GM18507 (cell line): ENCODE data around the gene BCAS4.
"Not testable (repeated sequence)": the region's sequence is repeated elsewhere in the genome, so short reads cannot be mapped to it uniquely, and the experiment has no call there.

ENCODE experiments used
- DNase-seq: peaks from one replicate; pipeline ENCODE4 v3.0.0; 2011; ENCODE audit warnings: low read depth; ENCODE audit not compliant: insufficient read length; ENCODE audit errors: extremely low spot score
- FAIRE-seq: peaks from 2 replicates; lab custom pipeline; 2011; peaks lifted over from hg19 to GRCh38; lab: Jason Lieb, UNC

The BCAS4 gene, protein sequence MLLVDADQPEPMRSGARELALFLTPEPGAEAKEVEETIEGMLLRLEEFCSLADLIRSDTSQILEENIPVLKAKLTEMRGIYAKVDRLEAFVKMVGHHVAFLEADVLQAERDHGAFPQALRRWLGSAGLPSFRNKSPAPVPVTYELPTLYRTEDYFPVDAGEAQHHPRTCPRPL

DNA sequence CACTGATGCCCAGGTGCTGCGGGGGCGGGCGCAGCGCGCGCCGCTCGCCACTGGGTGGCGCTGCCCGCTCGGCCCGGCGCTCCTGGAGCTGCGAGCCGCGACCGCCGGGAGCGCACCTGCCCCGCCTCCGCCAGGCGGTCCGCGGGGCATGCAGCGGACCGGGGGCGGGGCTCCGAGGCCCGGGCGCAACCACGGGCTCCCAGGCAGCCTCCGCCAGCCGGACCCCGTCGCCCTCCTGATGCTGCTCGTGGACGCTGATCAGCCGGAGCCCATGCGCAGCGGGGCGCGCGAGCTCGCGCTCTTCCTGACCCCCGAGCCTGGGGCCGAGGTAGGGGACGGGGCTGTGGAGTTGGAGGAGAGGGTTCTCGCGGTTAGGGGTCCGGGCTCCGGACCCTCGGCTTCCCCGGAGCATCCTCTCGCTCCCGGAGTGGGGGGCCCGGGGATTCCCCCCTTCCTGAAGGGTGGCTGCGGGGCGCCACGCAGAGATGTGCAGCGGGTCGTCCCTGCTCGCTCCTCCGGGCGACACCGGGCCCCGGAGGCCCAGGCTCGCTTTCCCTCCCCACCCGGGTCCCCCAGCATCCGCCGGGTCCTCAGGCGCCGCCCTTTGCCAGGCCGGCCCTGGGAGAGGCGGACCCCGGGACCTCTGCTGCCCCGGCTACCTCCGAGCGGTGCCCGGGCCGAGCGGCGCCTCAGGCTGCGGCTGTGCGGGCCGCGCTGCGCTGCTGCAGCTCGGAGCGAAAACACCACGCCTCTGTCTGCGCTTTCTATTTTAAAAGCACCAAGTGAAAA is at the start of gene BCAS4:
Gene BCAS4, plus strand, starts transcription at position 216 of the 789 bp plus-strand sequence. Its CDS starts 23 bp downstream, at position 239.
- FAIRE-seq = peak; percentile 58
- peak; percentile 77 for DNase-seq

DNA sequence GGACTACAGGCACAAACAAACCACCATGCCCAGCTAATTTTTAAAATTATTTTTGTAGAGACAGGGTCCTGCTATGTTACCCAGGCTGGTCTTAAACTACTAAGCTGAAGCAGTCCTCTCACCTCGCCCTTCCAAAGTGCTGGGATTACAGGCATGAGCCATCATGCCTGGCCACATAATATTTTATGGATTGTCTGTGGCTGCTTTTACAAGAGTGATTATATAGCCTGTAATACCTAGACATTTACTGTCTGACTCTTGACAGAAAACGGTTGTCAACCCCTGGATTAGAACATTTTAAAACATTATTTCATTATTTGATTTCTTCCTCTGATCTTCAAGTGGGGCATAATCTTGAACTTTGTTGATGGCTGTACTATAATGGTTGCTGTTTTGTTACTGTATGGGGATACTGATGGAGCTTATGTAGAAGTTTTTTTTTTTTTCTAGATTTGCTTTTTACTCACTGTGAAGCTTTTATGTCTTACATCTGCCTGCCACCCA is 49.2 kb upstream of the BCAS4 start:
- no peak for FAIRE-seq

DNA sequence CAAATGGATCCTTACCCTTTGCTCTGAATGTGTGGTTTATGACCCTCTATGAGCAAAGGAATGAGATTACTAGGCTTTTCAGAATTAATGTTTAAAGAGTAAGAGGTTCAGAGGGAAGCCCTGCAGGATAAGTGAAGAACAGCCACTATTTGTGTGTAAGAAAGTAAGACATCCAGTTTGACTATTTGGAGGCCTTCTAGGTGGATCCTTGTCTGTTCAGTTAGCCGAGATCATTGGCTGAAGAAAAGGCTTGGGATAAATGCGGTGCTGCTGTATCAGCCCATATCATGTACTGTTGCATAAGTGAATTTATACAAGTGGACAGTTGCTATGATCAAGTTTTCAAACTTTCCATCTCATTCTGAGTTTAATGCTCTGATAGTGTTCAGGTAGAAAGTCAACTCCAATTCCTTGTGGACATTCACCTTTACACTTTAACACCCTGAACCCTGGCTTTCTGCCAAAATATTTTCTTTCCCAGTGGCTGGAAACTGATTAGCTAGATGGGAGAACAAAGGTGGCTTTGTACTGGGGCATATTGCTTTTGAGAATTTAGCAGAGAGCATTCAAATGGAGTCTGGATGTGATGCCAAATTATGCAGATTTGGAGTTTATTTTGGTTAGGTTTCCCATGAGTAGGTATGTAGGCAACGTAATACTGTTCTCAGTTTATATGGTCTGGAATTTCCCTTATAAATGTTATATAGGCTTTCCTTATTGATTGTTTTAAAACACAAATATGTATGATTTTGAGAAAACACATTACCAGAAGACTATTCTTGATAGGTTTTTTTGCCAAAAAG is 48.5 kb upstream of the BCAS4 start:
- DNase-seq = no peak
- FAIRE-seq = no peak

More for the DNA sequence above, 49.2 kb upstream of the BCAS4 start:
- DNase-seq = no peak

DNA sequence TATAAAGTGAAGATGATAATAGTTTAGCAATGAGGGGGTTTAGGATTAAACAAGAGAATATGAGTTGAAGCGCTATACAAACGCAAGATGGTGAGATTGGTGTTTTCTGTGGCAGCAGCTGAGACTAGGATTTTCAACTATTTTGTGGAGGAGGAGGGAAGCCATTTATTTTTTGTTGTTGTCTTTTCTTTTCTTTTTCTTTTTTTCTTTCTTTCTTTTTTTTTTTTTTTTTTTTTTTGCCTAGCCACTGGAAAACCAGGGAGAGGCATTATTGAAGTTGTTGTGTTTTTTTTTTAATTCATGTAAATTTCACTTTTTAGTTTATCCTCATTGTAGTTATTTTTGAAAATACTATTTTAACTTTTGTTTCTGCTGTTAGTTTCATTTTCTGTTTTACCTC is 47.6 kb upstream of the BCAS4 start:
- FAIRE-seq (no peak), DNase-seq (no peak)

DNA sequence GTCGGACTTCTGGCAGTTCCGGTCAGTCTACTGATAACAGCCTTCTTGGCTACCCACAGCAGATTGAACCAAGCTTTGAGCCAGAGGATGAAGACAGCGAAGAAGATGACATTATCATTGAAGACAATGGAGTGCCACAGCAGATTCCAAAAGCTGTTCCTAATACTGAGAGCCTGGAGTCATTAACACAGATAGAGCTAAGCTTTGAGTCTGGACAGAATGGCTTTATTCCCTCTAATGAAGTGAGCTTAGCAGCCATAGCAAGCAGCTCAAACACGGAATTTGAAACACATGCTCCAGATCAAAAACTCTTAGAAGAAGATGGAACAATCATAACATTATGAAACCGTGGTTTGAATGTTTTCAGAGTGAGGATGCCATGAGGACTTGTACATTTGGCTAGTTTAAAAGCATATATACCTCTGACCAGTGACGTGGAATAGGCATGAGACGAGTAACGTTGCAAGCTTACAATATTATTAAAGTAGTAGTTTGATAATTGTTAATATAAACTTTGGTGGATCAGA is 44.7 kb upstream of the BCAS4 start:
- FAIRE-seq (no peak), DNase-seq (no peak)

DNA sequence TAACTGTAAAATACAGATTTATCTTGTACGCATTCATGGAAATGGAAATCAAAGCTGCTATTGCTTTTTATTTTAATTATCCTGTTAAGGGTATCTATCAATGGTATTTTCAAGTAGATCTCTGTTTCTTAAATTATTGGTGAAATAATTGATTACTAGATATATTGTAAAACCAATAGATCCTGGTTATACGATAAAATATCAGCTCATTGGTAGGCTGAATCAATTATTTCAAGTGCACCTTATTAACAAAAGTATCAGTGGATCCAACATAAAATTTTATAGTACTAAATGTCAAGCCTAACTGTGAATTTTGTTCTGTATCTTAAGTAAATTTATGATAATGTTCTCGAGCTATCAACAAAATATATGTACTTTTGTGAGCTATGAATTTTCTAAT is 41.7 kb upstream of the BCAS4 start:
- FAIRE-seq (no peak), DNase-seq (no peak)

DNA sequence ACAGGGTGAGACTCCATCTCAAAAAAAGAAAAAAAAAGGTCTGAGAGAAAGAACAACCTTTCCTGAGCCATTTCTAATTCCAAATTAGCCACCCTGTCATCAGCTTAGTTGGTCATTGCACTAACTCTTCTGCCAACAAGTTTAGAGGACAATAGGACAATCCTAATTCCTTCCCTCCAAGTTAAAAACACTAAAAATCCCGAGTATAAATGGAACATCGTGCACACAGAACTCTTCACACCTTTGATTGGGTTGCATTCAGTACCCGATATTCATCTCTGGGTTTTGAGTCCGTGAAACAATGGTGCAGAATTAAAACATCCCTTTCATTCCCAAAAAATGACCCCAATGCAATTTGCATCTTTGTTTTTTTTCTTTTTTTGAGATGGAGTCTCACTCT is 40.4 kb upstream of the BCAS4 start:
- DNase-seq (no peak), FAIRE-seq (no peak)

DNA sequence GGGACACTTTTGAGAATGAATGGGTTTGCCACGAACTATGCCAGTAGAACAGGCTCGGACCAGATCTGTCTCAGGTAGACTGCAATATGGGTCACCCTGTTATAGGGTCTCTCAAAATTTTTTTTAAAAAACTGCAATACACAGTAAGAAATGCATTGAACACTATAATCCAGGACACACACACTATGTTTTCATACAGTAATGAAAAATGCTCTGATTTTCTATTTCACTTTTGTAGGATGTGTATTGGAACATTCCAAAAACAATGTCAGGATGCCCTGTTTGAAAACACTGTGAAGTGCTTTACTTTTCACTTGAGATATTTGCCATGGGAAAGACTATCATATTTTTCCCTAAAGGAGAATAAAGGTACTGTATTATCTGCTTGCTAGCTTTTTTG is 38.4 kb upstream of the BCAS4 start:
- no peak for FAIRE-seq
- no peak for DNase-seq

DNA sequence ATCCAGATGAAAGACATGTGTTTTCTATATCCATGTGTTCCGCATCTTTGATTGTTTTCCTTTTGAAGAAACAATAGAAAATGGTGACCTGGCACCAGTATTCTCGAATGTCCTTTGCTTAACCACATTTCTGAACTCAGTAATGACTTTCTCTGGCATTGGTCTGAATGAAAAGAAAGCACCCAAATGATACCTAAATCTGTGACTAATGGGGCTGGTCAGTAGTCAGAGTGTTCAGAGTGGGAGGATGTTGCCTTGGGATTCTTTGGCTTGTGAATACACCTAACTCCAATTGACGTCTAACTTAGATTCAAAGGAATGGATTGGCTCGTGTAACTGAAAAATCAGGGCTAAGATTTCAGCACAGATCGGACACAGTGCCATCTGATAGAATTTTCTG is 36.4 kb upstream of the BCAS4 start:
- DNase-seq = no peak
- no peak for FAIRE-seq

DNA sequence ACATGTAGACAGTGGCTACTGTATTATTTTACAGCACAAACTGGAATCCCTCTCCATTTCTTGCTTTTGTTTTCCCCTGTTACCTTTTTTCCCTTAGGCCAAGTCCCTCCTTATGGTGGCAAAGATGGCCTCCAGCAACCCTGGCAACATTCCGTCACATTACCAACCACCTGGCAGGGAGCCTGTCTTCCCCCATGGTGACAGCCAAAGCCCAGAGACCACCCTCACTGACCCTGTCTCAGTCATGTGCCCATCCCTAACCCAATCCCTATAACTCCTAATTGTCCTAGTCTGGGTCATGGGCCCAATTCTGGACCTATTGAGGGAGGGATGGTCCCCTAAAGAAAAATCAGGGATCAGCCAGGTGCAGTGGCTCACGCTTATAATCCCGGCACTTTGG is 35.9 kb upstream of the BCAS4 start:
- DNase-seq = no peak
- FAIRE-seq = no peak

DNA sequence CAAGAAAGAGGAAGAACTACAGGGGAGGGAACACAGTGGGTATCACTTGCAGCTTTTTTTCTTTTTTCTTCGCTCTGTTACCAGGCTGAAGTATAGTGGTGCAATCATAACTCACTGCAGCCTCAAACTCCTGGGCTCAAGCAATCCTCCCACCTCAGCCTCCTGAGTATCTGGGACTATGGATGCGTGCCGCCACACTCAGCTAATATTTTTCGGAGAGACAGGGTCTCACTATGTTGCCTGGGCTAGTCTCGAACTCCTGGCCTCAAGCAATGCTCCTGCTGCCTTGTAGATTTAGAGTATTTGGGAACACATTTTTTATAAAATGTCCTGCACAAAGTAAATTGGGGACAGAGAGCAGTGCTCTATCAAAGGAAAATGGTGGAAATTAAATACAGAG is 35.2 kb upstream of the BCAS4 start:
- FAIRE-seq = no peak
- DNase-seq = no peak

DNA sequence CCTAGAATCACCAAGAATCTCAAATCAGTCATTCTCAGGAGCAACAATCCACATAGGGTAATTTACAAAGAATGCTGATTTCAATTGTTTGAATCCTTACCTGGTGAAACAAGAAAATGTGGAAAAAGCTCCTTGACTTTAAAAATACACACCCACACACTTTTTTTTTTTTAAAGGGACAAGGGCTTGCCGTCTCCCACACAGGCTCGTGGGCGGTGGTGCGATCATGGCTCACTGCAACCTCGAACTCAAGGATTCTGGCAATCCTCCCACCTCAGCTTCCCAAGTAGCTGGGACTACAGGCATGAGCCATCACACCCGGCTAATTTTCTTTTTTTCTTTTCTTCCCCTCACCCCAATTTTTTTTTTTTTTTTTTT is 32.8 kb upstream of the BCAS4 start:
- FAIRE-seq = no peak
- DNase-seq = no peak

DNA sequence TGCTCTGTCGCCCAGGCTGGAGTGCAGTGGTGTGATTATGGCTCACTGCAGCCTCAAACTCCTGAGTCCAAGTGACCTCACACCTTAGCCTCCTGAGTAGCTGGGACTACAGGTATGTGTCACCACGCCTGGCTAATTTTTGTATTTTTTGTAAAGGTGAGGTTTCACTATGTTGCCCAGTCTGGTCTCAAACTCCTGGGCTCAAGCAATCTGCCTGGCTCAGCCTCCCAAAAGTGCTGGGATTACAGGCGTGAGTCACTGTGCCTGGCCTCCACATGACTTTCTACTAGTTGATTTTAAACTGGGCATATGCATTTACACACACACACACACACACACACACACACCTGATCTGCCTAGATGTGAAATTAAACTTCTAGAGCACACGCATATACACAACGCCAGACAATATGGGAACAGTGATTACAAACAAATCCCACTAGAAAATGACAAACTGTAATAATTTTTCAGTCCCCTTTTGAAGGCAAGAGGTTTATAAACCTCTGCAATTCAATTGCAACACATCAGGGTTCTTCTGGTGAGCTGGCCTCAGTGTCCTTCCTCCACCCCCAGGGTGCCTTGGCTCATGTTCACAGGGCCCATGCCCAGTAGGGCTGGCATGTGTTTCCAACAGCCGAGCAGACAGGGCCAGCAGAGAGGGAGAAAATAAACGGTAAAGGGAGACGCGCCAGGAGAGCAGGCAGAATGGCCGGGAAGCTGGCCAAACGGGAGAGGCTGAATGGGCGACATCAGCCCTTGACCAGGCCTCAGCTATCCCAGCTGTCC is 32.2 kb upstream of the BCAS4 start:
- no peak for FAIRE-seq
- DNase-seq = no peak

DNA sequence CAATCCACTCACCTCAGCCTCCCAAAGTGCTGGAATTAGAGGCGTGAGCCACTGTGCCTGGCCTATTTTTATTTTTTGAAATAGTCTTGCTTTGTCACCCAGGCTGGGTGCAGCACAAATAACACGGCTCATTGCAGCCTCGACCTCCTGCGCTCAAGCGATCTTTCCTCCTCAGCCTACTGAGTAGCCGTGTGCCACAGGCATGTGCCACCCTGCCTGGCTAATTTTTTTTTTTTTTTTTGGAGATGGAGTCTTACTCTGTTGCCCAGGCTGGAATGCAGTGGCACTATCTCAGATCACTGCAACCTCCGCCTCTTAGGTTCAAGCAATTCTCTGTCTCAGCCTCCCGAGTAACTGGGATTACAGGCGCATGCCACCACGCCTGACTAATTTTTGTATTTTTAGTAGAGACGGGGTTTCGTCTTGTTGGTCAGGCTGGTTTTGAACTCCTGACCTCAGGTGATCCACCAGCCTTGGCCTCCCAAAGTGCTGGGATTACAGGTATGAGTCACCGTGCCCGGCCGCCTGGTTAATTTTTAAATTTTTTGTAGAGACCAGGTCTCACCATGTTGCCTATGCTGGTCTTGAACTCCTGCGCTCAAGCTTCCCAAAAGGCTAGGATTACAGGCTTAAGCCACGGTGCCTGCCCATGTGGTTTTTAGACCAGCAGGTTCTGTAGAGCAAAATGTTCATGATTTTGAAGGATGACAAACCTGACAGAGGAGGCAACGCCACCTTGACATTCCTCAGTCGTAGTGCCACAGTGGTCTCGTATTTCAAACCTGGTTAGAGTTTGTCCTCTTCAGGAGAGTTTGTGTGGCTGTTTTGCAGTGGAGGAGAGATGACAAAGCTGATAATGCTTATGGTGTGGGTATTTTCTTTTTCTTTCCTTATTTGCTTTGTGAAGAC is 31.1 kb upstream of the BCAS4 start:
- not testable (repeated sequence) for FAIRE-seq

DNA sequence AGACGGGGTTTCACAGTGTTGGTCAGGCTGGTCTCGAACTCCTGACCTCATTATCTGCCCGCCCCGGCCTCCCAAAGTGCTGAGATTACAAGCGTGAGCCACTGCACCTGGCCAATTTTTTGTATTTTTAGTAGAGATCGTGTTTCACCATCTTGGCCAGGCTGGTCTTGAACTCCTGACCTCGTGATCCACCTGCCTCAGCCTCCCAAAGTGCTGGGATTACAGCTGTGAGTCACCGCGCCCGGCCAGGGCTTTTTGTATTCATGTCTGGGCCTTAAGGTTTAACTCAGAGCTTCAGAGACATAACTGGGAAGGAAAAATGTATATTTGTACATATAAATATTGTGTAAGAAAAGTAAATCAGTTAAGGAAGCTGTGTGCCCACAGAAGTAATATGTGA is 29.6 kb upstream of the BCAS4 start:
- not testable (repeated sequence) for FAIRE-seq, DNase-seq

More for the DNA sequence above, 31.1 kb upstream of the BCAS4 start:
- DNase-seq = not testable (repeated sequence)

DNA sequence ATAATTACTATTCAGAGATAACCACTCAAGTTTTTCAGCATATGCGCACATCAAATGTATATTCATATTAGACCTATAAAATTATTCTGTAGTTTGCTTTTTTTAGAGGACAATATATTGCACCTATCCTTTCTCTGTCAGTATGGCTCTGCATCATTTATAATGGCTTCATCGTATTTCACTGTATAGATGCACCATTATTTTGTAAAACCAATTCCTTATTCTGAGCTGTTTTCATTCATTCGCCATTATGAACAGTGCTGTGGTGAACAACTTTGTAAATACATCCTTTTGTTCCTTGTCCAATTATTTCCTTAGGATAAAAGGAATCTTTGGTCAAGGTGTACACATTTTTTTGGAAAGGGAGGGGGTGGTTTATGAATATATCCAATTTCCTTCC is 29.2 kb upstream of the BCAS4 start:
- FAIRE-seq (no peak), DNase-seq (no peak)

DNA sequence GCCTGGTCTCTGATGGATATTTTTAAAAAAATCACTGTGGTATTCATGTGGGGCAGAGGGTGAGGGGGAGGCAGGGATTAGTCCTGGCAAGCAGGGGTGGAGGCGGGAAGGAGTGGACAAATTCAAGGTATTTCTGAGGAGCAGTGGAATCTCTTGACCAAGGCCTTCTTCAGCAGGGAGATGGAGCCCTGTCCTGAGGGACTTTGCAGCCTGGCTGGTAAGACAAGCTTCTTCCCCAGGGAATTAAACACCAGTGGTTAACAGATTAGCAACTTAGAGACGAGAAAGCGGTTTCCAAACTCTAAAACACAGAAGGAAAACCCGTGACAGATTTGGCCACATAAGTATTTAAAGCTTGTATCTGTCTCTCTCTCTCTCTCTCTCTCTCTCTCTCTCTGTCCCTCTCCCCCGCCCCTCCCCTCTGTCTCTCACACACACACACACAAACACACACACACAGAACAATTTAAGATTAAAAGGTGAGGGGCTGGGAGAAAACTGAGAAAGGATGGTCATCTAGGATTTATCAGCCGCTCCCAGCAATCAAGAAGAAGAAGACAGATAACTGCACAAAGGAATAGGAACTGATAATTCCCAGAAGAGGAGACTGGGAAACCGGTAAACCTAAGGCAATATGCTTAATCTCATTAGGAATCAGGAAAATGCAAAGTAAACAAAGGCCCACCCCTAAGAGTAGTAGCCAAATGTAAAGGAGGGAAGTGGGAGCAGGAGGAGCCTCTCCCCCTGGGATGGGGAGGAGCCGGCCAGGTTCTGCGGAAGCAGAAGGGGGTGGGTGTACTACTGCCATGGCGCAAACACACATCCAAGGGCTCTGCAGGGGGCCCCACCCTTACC is 27.7 kb upstream of the BCAS4 start:
- DNase-seq, FAIRE-seq: not testable (repeated sequence)
